ENCODE measurements around the gene TMEM81.

TMEM81 gene

DNA sequence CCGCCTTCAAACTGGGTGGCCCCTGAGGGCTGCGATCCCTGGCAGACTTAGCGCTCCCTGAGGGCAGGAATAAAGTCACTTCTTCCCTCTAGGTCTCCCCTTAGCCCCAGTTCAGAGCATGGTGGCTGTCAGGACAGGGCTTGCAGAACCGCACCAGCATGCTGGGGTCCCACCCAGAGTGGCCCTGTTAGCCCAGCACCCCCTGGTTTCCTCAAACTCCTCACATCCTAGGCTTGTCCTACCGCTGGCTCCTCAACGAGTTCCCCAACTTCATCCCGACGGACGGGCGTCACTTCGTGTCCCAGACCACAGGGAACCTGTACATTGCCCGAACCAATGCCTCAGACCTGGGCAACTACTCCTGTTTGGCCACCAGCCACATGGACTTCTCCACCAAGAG, 25.4 kb downstream of the TMEM81 start:
- no peak for DNase-seq (ENCODE audit: low spot score)

DNA sequence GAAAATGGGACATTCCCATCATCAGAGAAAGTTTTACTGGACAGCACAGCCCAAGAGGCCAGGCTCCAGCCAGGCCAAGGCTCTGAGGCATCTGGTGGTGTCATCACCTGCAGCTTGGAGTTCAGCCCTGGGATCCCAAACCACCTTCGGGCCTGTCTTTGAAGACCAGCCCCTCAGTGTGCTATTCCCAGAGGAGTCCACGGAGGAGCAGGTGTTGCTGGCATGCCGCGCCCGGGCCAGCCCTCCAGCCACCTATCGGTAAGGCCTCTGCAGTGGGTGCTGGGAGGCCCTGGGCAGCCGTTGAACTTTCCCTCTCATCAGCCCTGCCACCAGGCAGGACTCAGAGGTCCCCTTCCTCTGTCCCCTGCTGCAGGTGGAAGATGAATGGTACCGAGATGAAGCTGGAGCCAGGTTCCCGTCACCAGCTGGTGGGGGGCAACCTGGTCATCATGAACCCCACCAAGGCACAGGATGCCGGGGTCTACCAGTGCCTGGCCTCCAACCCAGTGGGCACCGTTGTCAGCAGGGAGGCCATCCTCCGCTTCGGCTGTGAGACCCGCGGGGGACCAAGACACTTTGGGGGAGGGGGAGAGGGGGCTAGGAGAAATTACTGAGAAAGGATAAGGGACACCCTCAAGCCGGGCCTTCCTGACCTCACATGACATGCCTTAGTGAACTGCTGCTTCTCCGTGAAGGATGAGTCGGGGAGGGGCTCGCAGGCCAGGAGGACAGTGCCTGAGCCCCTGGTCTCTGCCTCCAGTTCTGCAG, 26.3 kb downstream of the TMEM81 start:
- no peak for DNase-seq (ENCODE audit: low spot score)

DNA sequence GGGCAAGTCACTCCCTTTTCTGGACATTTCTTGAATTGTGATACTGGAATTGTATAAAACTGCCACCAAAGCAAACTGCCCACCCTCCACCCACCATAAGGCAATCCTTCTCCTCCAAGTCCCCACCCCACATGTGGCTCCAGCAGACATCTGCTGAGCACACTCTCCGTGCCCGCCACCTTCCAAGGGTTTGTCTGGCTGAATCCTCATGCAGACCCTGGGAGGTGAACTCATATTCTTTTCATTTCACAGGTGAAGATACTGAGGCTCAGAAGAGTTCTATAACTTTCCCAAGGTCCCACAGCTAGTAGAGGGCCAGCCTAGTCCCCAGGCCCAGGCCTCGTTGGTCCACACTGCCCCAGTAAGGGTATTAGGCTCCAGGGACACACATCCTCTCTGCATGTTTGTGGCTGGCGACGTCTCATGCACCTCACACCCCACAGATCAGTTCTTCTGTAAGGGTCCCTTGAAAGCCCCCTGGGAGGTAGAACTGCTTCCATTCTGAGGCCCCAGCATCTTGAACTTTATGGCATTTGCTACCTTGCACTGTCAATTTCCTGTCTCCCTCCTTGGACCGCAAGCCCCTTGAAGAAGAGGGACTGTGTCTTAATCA, 27.2 kb downstream of the TMEM81 start:
- DNase-seq (ENCODE audit: low spot score), result no peak

DNA sequence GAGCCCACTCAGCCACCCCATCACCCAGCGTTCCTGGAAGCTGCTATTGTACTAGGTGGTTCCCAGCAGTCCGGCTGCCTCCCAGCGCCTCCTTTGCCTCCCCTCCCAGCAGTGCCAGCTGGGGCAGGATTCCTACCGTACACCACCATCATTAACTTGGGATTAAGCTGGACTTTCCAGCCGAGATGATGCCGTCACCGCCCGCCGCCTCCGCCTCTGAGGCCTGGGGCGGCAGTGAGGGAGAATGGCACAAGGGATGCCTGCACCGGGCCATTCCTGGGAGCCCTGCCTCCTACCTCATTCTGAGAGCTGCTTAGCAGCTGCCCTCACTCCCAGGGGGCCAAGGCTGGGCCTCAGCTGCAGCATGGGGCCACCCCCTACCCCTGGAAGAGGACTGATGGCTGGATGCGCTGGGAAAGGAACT, 28.1 kb downstream of the TMEM81 start:
- no peak for DNase-seq (ENCODE audit: low spot score)

DNA sequence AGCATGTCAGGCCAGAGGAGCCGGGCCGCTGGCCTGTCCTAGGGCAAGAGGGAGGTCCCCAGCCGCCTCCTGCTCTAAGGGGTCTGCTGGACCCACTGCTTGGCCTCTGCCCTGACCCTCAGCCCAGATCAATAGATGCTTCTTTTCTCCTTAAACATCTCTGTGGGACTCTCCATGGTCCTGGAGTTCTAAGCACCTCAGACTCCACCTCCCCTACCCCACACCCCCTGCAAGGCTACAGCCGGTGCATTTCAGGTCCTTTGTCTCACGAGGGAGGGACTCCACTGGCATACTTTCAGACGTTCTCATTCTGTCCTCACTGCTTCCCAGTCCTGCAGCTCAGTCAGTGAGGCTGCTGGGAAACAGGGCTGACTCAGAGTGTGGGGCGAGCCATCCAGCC, 30.2 kb downstream of the TMEM81 start:
- DNase-seq (ENCODE audit: low spot score), result no peak

DNA sequence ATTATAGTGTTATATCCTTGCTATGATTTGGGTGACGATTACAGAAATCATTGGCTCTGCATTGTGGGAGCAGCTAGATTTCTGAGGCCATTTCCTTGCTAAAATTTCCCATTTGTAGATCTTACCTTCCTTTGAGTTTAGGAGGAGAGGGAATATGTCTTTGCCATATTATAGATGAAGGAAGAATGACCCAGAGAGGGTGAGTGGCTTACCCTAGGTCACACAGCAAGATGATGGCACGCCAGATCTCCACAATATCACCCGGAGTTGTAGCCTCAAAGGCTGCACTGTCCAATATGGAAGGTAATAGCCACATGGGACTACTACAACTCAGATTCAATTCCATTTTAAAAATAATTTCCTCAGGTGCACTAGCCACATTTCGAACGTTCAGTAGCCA, 31.0 kb downstream of the TMEM81 start:
- no peak for DNase-seq (ENCODE audit: low spot score)

DNA sequence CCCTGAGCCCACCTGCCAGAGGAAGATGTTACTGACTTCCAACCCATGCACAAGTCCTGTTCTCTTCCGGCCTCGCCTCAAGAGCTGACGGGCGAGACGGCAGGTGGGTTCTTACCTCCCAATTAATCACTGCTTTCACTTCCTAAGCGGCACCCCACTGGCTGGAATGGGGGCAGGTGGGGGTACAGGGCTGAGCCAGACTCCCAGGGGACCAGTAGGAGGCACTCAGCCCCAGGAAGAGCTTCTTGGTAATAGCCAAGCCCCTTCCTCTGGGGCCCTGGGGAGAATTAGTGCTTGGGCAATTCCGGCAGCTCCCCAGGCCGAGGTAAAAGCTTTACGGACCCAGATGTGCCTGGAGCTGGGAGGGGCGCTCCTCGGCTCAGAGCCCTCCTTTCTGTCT, 31.6 kb downstream of the TMEM81 start:
- no peak for DNase-seq (ENCODE audit: low spot score)

DNA sequence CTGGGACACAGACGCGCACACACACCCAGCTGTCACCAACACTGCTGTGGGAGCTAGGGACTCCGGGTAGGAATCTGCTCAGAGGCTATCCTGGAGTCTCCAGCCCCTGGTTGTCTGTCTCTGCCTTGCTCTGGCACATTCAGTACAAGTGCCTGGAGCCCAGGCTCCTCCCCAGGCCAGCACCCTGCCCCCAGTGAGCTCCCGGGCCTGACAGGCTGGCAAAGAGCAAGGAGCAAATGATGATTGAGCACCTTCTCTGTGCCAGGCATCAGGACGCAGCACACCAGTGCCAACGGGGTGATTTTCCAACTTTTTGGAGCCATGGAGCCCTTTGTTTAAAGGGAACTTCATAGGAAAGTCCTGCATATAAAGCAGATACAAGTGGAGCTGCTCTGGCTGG, 34.8 kb downstream of the TMEM81 start:
- no peak for DNase-seq (ENCODE audit: low spot score)

DNA sequence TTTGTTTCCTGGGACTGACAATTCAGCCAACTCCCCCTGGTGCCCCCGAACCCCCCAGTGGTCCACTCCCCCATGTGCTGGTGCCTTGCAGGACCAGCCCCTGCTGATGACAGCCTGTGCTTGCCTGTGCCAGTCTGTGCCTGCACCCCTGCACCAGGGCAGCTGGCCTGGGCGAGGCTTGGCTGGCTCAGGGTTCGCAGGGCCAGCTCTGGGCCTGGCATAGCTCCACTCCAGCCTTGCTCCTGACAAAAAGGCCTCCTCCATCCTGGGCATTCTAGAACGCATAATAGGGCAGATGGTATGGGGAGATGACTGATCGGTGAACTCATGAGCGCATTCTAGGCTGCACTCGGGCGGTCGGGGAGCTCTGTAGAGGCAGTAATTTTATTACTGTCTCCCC, 35.9 kb downstream of the TMEM81 start:
- no peak for DNase-seq (ENCODE audit: low spot score)

DNA sequence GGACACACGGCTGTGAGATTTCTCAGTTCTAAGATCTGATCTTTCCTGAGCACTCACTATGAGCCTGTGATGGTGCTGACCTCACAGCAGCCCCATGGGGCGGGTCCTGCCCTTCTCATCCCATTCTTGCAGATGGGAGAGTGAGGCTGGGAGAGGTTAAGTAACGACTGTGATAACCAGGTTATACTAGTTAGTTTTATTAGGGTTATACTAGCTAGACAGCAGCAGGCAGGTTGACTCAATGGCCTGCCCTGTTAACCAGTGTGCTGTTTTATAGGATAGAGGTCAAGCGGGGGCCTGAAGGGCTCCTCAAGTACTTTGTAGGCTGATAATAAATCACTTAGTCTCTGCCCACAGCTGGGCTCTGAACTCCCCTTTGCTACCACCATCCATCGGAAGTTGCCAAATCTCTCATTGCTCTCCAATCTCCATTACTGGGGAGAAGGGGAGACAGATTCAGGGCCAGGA, 36.5 kb downstream of the TMEM81 start:
- no peak for DNase-seq (ENCODE audit: low spot score)

DNA sequence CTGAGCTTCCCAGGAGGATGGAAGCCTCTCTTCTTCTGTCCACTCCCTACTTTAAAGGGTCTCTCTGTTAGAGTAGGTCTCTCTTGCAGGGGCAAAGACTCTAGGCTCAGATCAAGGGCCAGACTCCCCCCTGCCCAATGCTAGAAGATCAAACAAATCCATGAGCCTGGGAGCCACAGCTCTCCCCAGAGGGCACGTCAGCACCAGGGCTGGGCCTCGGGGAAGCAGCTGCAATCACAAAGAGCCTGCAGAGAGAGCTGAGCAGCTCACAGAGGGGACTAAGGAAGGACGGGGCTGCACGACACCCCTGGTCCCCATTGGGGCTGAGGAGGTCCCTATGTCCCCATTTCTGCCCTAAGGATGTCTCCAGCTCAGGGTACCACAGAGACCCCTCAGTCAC, 37.4 kb downstream of the TMEM81 start:
- DNase-seq (ENCODE audit: low spot score), result no peak

DNA sequence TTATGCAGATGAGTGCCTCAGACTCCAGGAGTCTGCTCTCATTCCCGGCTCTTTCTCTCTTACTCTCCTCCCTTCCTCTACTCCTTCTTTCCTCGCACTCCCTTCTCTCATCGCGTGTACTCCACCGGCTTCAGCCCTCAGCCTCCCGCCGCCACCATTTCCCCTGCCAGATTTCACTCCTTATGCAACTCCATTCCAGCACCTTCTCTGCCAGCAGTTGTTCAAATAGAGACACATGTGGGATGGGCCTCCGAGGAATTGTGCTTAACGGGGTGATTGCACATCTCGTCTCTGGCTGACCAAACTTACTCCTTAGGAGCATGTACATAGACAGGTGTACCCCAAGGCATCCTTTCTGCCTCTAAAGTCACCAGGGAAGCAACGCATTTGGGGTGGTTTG, 39.1 kb downstream of the TMEM81 start:
- no peak for DNase-seq (ENCODE audit: low spot score)

DNA sequence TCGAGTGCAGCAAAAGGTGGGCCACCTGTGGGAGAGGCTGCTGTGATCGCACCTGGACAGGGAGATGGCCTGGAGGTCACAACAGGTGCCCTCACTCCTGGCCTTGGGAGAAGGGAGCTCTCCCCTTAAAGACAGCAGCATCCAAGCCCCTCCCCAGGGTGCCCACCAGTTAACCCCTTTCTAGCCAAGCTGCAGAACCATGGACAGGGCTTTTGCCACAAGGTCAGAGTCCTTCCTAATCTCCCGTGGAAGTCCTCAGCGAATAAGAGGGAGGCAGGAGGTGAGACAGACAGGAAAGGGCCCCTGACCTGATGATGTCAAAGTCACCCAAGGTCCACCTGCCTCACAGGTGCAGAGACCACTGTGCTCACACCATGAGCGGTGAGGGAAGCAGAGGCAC, 39.5 kb downstream of the TMEM81 start:
- no peak for DNase-seq (ENCODE audit: low spot score)

DNA sequence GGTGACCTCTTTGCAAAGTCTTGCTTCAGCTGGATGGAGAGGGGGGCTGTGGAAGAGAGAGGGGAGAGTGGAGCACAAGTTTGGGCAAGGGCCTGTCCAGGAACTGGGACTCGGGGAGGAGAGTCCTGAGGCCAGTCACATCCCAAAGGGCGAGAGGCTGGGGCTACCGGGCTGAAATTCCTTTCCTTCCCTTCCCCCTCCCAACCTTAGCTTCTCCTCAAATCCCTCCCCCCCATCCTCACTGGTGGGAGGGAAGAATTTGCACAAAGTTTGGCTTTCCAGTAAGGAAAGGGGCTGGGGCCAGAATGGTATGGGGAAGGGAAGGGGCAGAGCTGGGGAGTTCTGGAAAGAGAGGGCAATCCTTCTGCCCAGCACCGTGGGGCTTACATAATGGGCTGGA, 40.4 kb downstream of the TMEM81 start:
- DNase-seq (ENCODE audit: low spot score), result no peak

DNA sequence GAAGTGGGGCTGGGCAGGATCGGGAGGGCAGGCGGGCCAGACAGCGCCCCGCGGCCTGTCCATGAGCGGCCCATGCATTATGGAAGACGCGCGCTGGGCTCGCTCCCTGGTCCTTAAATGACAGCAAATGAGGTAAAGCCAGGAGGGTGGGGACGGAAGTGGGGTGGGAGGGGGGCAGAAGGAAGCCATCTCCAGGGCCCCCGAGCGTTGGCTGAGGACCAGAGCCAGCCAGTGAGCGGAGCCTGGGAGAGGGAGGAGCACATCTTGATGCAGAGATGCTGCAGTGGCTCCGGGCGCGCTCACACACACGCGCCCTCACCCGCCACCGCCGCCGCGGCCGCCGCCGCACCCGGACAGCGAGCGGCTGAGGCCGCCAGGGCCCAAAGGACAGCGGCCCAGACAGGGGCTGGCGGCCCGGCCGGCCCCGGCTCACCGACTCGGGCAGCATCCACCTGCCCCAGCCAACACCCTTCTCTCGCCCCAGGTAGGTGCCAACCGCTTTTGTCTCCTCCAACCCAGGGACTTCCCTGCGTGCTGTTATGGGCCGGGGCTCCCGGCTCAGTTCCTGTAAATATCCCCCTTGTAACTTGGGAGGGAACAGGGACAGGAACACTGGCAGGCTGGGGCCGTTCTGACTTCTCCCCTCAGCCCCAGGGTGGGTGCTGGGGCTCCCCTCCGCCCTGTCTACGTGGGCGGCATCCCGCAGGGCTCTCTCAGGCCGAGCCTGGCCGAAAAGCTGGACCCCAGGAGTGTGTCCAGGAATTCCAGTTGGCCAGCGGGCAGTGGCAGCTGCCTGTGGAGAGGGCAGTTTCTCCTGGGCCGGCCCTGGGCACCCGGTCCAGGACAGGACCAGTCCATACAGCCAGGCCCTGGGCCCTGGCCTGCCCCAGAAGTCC, 41.1 kb downstream of the TMEM81 start, which contains the start of gene CNTN2:
Gene CNTN2 (plus strand): TSS at position 302 of the 896 bp plus-strand sequence. CDS start 9,974 bp downstream, outside the sequence.
- DNase-seq (ENCODE audit: low spot score), result no peak

DNA sequence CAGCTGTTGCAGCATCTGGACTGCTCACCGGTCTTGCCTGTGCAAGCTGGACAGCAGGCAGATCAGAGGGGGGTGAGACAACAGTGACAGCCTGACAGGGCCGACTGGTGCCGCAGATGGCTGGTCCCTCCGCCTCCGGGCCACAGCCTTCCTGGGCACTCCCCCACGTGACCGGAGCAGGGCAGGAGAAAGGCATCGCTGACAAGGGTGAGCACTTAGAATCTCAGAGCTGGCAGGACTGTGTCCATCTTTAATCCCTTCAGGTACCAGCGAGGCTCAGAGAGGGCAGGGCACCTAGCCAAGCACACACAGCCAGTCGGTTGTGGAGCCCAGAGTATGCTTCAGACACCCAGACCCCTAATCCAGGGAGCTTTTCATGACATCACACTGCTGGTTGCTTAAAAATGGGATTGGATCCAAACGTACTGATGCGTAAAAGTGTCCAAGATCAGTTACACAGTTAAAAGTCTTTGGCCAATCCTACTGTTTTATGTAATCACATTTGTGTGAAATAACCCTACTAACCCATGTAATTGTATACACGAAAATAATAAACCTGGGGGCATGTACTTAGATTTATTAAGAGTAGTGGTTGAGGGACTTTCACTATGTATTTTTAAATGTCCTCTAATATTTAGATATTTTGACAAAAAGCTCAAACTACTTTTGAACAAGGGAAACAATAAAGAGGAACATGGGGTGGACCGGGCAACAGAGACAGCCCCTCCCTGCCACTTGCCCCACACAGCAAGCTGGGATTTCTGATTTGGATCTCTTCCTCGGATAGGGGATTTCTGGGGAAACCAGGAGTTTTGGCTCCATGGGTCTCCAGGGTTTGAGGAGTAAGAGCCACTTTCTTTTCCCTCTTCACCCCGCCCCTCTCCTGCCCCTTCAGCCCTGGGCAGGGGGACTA, 42.0 kb downstream of the TMEM81 start:
- no peak for DNase-seq (ENCODE audit: low spot score)

DNA sequence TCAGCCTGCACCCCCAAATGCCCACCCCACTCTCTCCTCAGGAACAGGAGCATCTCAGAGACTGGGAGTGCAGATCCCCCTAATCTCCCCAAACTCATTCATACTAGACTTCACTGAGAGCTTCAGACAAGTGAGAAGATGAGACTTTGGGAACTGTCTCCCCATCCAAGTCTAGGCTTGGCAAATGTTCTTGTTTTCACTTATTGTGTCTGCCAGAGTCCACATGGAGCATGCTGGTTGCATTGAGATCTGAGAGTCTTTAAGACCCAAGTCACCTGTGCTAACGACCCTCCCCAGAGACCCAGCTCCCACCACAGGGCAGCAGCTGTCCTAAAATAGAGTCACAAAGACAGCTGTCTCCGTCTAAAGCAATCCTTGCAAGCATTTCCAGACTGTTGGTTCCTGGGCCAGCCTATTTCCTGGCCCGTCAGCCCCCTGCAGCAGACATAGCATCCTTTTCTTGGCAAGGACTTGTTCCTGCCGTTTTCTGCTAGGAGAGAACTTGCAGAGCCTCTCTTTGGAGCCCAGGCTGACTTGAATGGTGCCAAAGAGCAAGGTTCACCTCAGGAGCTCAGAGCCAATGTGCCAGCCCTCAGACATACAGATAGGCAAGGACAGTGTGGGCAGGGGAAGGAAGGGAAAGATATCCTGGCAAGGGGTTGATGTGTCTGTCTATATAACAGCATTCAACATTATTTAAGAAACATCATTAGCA, 43.1 kb downstream of the TMEM81 start:
- no peak for DNase-seq (ENCODE audit: low spot score)

DNA sequence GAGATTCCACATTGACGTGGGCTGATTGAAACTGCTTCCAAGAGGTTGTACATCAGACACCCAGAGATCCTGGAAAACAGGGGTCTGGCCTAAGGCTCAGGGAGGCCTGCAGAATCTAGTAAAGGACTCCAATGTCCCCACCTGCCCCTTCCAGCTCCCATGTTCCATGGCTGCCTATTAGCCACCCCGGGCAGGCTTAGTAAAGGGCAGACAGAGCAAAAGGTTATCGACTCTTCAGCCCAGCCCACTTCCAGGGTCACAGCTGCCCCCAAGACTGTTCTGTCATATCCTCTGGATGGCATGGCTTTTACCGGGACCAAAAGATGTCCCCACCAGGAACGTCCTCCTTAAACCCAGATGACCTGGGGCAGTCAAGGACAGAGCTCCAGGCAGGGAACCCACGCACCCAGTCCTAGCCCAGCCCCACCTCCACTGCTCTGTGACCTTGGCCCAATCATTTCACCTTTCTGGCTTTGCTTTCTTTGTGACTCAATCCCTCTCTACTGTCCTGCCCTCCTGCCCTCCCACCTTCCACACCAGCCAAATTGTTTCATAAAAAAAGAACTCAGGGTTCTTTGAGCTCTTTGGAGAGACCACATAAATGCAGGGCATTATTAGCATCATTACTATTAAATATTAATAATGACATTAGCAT, 46.0 kb downstream of the TMEM81 start:
- no peak for DNase-seq (ENCODE audit: low spot score)

DNA sequence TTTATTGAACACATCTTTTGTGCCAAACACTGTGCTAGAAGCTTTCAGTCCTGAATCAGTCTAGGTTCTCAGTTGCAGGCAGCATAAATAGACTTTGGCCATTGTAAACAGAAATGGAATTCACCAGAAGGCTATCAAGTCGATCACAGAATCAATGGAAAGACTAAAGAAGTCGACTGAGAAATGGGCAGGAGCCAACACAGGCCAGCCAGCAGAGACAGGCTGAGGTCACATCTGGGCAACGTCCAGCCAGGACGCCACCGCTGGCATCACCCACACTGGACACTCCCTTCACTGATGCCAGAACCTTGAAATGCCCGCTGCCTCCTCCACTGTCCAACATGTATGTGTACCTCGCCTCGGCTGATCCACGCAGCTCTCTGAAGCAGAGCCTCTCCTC, 46.7 kb downstream of the TMEM81 start:
- DNase-seq (ENCODE audit: low spot score), result no peak
